ACC112 (cell line): ENCODE measurements around the gene PTPRF.
"Not testable (repeated sequence)": the region's sequence is repeated elsewhere in the genome, so short reads cannot be mapped to it uniquely, and the experiment has no call there.

Experiments used
- H2AFZ ChIP-seq: fragments of 200-600 bp; sonication (generic); one replicate; pipeline ENCODE4 v1.6.0; 2017; ENCODE audit warnings: antibody characterized with exemption, low read length; ENCODE audit not compliant: unreplicated experiment
- H3K27ac ChIP-seq: fragments of 200-600 bp; sonication (generic); 2 replicates; pipeline ENCODE4 v1.5.1; 2014; ENCODE audit warnings: low read depth, mild to moderate bottlenecking, antibody characterized with exemption, low read length, moderate library complexity
- H3K27me3 ChIP-seq: fragments of 200-600 bp; sonication (generic); 2 replicates; pipeline ENCODE4 v1.6.1; 2014; ENCODE audit warnings: mild to moderate bottlenecking, antibody characterized with exemption, low read length, moderate library complexity, mixed read lengths; ENCODE audit not compliant: insufficient read depth
- H3K36me3 ChIP-seq: fragments of 200-600 bp; sonication (generic); 2 replicates; pipeline ENCODE4 v1.6.1; 2016; ENCODE audit warnings: mild to moderate bottlenecking, antibody characterized with exemption, low read length, moderate library complexity, mixed read lengths; ENCODE audit not compliant: insufficient read depth
- H3K4me1 ChIP-seq: fragments of 200-600 bp; sonication (generic); one replicate; pipeline ENCODE4 v1.6.1; 2016; ENCODE audit warnings: low read length, mixed read lengths; ENCODE audit not compliant: insufficient read depth, unreplicated experiment, control insufficient read depth
- H3K4me3 ChIP-seq: fragments of 200-600 bp; sonication (generic); 2 replicates; pipeline ENCODE4 v1.5.1; 2014; ENCODE audit warnings: mild to moderate bottlenecking, low read depth, low read length
- H3K79me2 ChIP-seq: fragments of 200-600 bp; sonication (generic); one replicate; pipeline ENCODE4 v1.6.0; 2016; ENCODE audit warnings: low read length; ENCODE audit not compliant: control insufficient read depth, unreplicated experiment, insufficient read depth

The PTPRF gene

GRCh38 chr1:43621386-43621785 lies 90.7 kb downstream of the PTPRF start:
- Histone ChIP-seq H2AFZ (no peak overlapping the region), H3K4me3 (no peak overlapping the region), H3K36me3 (no peaks in the 10 kb centered on the region), H3K4me1 (no peaks in the 10 kb centered on the region), H3K27ac (no peak overlapping the region), H3K27me3 (no peaks in the 10 kb centered on the region), H3K79me2 (no peaks in the 10 kb centered on the region)

- H2AFZ ChIP-seq: no peak overlapping the region
- no peaks in the 10 kb centered on the region for H3K79me2 ChIP-seq
- no peak overlapping the region for H3K27ac ChIP-seq
- H3K36me3 ChIP-seq: no peaks in the 10 kb centered on the region
- H3K4me3 ChIP-seq: no peak overlapping the region
- H3K27me3 ChIP-seq: no peaks in the 10 kb centered on the region
- no peaks in the 10 kb centered on the region for H3K4me1 ChIP-seq
These were observed 91.2 kb downstream of the PTPRF start for GRCh38 chr1:43621861-43622260.

- H3K27me3 ChIP-seq: no peaks in the 10 kb centered on the region
- H3K36me3 ChIP-seq: no peaks in the 10 kb centered on the region
These were observed 91.8 kb downstream of the PTPRF start for GRCh38 chr1:43622471-43622870.

GRCh38 chr1:43622901-43623780 lies 92.5 kb downstream of the PTPRF start:
- H3K79me2 ChIP-seq: no peaks in the 10 kb centered on the region
- H3K27me3 ChIP-seq: no peaks in the 10 kb centered on the region
- H3K36me3 ChIP-seq: no peaks in the 10 kb centered on the region

More at GRCh38 chr1:43622471-43622870, 91.8 kb downstream of the PTPRF start:
- no peaks in the 10 kb centered on the region for H3K4me1 ChIP-seq
- H3K27ac ChIP-seq: no peak overlapping the region
- H3K4me3 ChIP-seq: no peak overlapping the region
- H2AFZ ChIP-seq: no peak overlapping the region
- H3K79me2 ChIP-seq: no peaks in the 10 kb centered on the region

GRCh38 chr1:43625063-43625780 lies 94.5 kb downstream of the PTPRF start:
- no peaks in the 10 kb centered on the region for H3K79me2 ChIP-seq

More at GRCh38 chr1:43622901-43623780, 92.5 kb downstream of the PTPRF start:
- Histone ChIP-seq H3K4me1 (no peaks in the 10 kb centered on the region), H3K27ac (no peak overlapping the region), H2AFZ (no peak overlapping the region), H3K4me3 (no peak overlapping the region)

GRCh38 chr1:43632135-43632670 lies 101.5 kb downstream of the PTPRF start:
- Histone ChIP-seq H3K4me3 (no peak overlapping the region), H3K36me3 (no peaks in the 10 kb centered on the region), H2AFZ (no peak overlapping the region), H3K27me3 (no peaks in the 10 kb centered on the region), H3K79me2 (no peaks in the 10 kb centered on the region), H3K27ac (no peak overlapping the region), H3K4me1 (no peaks in the 10 kb centered on the region)

More at GRCh38 chr1:43625063-43625780, 94.5 kb downstream of the PTPRF start:
- Histone ChIP-seq H3K4me3 (no peak overlapping the region), H3K36me3 (no peaks in the 10 kb centered on the region), H2AFZ (no peak overlapping the region), H3K27me3 (no peaks in the 10 kb centered on the region), H3K4me1 (no peaks in the 10 kb centered on the region), H3K27ac (no peak overlapping the region)

- no peak overlapping the region for H2AFZ ChIP-seq
These were observed 104.0 kb downstream of the PTPRF start for GRCh38 chr1:43634721-43635120.

GRCh38 chr1:43636006-43636641 lies 105.4 kb downstream of the PTPRF start:
- H3K4me1 ChIP-seq: no peaks in the 10 kb centered on the region
- no peaks in the 10 kb centered on the region for H3K36me3 ChIP-seq
- no peaks in the 10 kb centered on the region for H3K27me3 ChIP-seq
- no peaks in the 10 kb centered on the region for H3K79me2 ChIP-seq
- no peak overlapping the region for H3K4me3 ChIP-seq
- no peak overlapping the region for H3K27ac ChIP-seq
- no peak overlapping the region for H2AFZ ChIP-seq

More at GRCh38 chr1:43634721-43635120, 104.0 kb downstream of the PTPRF start:
- H3K79me2 ChIP-seq: no peaks in the 10 kb centered on the region
- H3K4me1 ChIP-seq: no peaks in the 10 kb centered on the region
- H3K27me3 ChIP-seq: no peaks in the 10 kb centered on the region
- no peak overlapping the region for H3K4me3 ChIP-seq
- H3K36me3 ChIP-seq: no peaks in the 10 kb centered on the region
- no peak overlapping the region for H3K27ac ChIP-seq

- Histone ChIP-seq H3K27me3 (no peaks in the 10 kb centered on the region), H3K27ac (no peak overlapping the region), H3K79me2 (no peaks in the 10 kb centered on the region), H3K36me3 (no peaks in the 10 kb centered on the region), H3K4me1 (no peaks in the 10 kb centered on the region), H3K4me3 (no peak overlapping the region), H2AFZ (no peak overlapping the region)
These were observed 106.6 kb downstream of the PTPRF start for GRCh38 chr1:43637267-43637666.

- H3K27ac ChIP-seq, H3K27me3 ChIP-seq, H3K4me3 ChIP-seq, H2AFZ ChIP-seq, H3K4me1 ChIP-seq, H3K79me2 ChIP-seq, H3K36me3 ChIP-seq: not testable (repeated sequence)
These were observed 107.7 kb downstream of the PTPRF start for GRCh38 chr1:43638381-43638780.
